ENCODE measurements around the gene CCL14.

GRCh38 chr17:36019423-36019822 lies 32.9 kb upstream of the CCL14 start:
- TF ChIP-seq ZNF219 (CRISPR knock-in tag; IDR thresholded peaks at IDR 0.05; ENCODE audit: borderline replicate concordance) (no peak), TEAD4 (CRISPR knock-in tag; IDR thresholded peaks at IDR 0.05) (no peak), ZNF263 (CRISPR knock-in tag; IDR thresholded peaks at IDR 0.05; ENCODE audit: low read depth) (no peak), PRRX2 (CRISPR knock-in tag; IDR thresholded peaks at IDR 0.05) (no peak), E2F1 (CRISPR knock-in tag; IDR thresholded peaks at IDR 0.05) (no peak), GABPB1 (CRISPR knock-in tag; IDR thresholded peaks at IDR 0.05) (no peak), ETV6 (CRISPR knock-in tag; IDR thresholded peaks at IDR 0.05) (no peak), ZNF138 (CRISPR knock-in tag; conservative IDR thresholded peaks at IDR 0.05) (no peak)
- TF ChIP-seq, protein P1, sequence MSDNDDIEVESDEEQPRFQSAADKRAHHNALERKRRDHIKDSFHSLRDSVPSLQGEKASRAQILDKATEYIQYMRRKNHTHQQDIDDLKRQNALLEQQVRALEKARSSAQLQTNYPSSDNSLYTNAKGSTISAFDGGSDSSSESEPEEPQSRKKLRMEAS (CRISPR knock-in tag; IDR thresholded peaks at IDR 0.05), result no peak
- TF ChIP-seq, protein P2, sequence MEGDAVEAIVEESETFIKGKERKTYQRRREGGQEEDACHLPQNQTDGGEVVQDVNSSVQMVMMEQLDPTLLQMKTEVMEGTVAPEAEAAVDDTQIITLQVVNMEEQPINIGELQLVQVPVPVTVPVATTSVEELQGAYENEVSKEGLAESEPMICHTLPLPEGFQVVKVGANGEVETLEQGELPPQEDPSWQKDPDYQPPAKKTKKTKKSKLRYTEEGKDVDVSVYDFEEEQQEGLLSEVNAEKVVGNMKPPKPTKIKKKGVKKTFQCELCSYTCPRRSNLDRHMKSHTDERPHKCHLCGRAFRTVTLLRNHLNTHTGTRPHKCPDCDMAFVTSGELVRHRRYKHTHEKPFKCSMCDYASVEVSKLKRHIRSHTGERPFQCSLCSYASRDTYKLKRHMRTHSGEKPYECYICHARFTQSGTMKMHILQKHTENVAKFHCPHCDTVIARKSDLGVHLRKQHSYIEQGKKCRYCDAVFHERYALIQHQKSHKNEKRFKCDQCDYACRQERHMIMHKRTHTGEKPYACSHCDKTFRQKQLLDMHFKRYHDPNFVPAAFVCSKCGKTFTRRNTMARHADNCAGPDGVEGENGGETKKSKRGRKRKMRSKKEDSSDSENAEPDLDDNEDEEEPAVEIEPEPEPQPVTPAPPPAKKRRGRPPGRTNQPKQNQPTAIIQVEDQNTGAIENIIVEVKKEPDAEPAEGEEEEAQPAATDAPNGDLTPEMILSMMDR (IDR thresholded peaks at IDR 0.05), result no peak
